Left lung (tissue), 10 donors: ENCODE results near the gene DNAJC5G. TPM values are rescaled to one million over a fixed set of nuclear protein-coding genes. Genes with fewer than 3 reads are reported as not detected.
A peak's percentile ranks its signal among the peaks of the same experiment; 100 is the strongest.

Source experiments
- ATAC-seq: fragments of 200-7000 bp; cut with Tn5 transposase; one replicate; pipeline ENCODE4 v1.9.1; 2020; ENCODE audit warnings: moderate library complexity
- DNase-seq, 4 donors: peaks; one replicate each; pipeline ENCODE4 v3.0.0-alpha.2; 2013 to 2020
- H3K27ac ChIP-seq, 2 donors: fragments of 200-600 bp; sonication (generic) in 1 of 2; one replicate each; pipeline versions ENCODE4 v1.5.0 to v1.8.0; 2020 to 2021
- H3K27me3 ChIP-seq, 2 donors: fragments of 200-600 bp; sonication (generic) in 1 of 2; one replicate each; pipeline versions ENCODE4 v1.5.0 to v1.8.0; 2020 to 2021
- H3K36me3 ChIP-seq, 2 donors: fragments of 200-600 bp; sonication (generic) in 1 of 2; one replicate each; pipeline versions ENCODE4 v1.5.0 to v1.8.0; 2020 to 2021
- H3K4me1 ChIP-seq, 2 donors: fragments of 200-600 bp; one replicate each; pipeline ENCODE4 v1.8.0; 2021
- H3K4me3 ChIP-seq, 2 donors: fragments of 200-600 bp; sonication (generic) in 1 of 2; one replicate each; pipeline versions ENCODE4 v1.5.0 to v1.8.0; 2020 to 2021; ENCODE audit warnings: mild to moderate bottlenecking in 1 of 2
- H3K9me3 ChIP-seq, 2 donors: fragments of 200-600 bp; sonication (generic) in 1 of 2; one replicate each; pipeline versions ENCODE4 v1.5.0 to v1.8.0; 2020 to 2021
- CTCF ChIP-seq, 2 donors: fragments of 200-600 bp; sonication (generic) in 1 of 2; IDR thresholded peaks; one replicate each; pipeline versions ENCODE4 v1.5.0 to v1.8.0; 2021; ENCODE audit warnings: antibody characterized with exemption in 2 of 2
- intact Hi-C, 2 donors: fragments of 100-400 bp; cut with DNase I; formaldehyde crosslinking; loops; one replicate each; pipeline versions ENCODE4 v1.11.2 to v1.14.2; 2022
- polyA plus RNA-seq, 6 donors: library from polyadenylated mRNA; unstranded; fragments of 120-200 nt; gene quantifications; one replicate each; pipeline ENCODE4 v1.2.1, GENCODE V29; 2013; ENCODE audit not compliant: insufficient read length in 6 of 6
- total RNA-seq, 2 donors: library from RNA; stranded (reverse); fragmentation: NEBNext Ultra II Directional; extraction: Animal tissue kit (Norgen Biotek cat#: 25700); gene quantifications; one replicate each; pipeline ENCODE4 v1.2.1, GENCODE V29; 2021
- donor health status: DM: no; HTN: yes; CAD: no.
- donor health status: DM: no; HTN: no; CAD: no.

Gene DNAJC5G
- total and polyA plus RNA-seq, 8 donors, result 0.19 to 0.41 (median 0.30) TPM; not detected in 2

GRCh38 chr2:27258051-27258450 lies 17.2 kb upstream of the DNAJC5G start:
- intact Hi-C loops, result no loop called here
- Histone ChIP-seq H3K36me3 (no peaks in the 10 kb centered on the region), H3K4me1 (peaks cover 8 to 13% of the 10 kb centered on the region in 2 donors), H3K4me3 (no peak overlapping the region), H3K9me3 (no peaks in the 10 kb centered on the region), H3K27ac (no peak overlapping the region), H3K27me3 (peaks cover 24 to 93% of the 10 kb centered on the region in 2 donors)
- ATAC-seq, result no peak
- TF ChIP-seq CTCF (IDR thresholded peaks at IDR 0.05), result no peak
- DNase-seq, result no peak

GRCh38 chr2:27261241-27261925 lies 13.8 kb upstream of the DNAJC5G start:
- Histone ChIP-seq H3K4me3 (no peak overlapping the region), H3K27ac (no peak overlapping the region), H3K4me1 (peaks cover 17 to 36% of the 10 kb centered on the region in 2 donors), H3K36me3 (no peaks in the 10 kb centered on the region), H3K27me3 (peaks cover 51 to 100% of the 10 kb centered on the region in 2 donors), H3K9me3 (no peaks in the 10 kb centered on the region)
- intact Hi-C loops, result no loop called here
- DNase-seq, result no peak
- no peak for ATAC-seq
- no peak for TF ChIP-seq CTCF (IDR thresholded peaks at IDR 0.05)

- TF ChIP-seq CTCF (IDR thresholded peaks at IDR 0.05), result no peak
- H3K36me3 ChIP-seq, result no peaks in the 10 kb centered on the region
- intact Hi-C loops, result no loop called here
- peak overlapping the region in 1 of 2 donors; percentile 49 for H3K4me3 ChIP-seq
- no peak overlapping the region for H3K27ac ChIP-seq
- H3K27me3 ChIP-seq, result peaks cover 51 to 100% of the 10 kb centered on the region in 2 donors
- H3K4me1 ChIP-seq, result peaks cover 17 to 36% of the 10 kb centered on the region in 2 donors
- H3K9me3 ChIP-seq, result no peaks in the 10 kb centered on the region
- no peak for DNase-seq
- no peak for ATAC-seq
Observed at GRCh38 chr2:27261926-27262298, 13.3 kb upstream of the DNAJC5G start.

GRCh38 chr2:27262379-27263286 lies 12.6 kb upstream of the DNAJC5G start, which contains the start of gene SLC30A3:
Gene SLC30A3 (minus strand): TSS chr2:27263047. CDS start chr2:27262906, 141 bp downstream.
- no peaks in the 10 kb centered on the region for H3K36me3 ChIP-seq
- ATAC-seq (peak; percentile 88), DNase-seq (peak in 3 of 4 donors; percentile 61 to 89 (median 71))
- no peak for TF ChIP-seq CTCF (IDR thresholded peaks at IDR 0.05)
- no peaks in the 10 kb centered on the region for H3K9me3 ChIP-seq
- H3K27ac ChIP-seq, result no peak within 1 kb of the TSS
- intact Hi-C loops, result no loop called here
- H3K4me1 ChIP-seq, result peaks cover 17 to 36% of the 10 kb centered on the region in 2 donors
- H3K27me3 ChIP-seq, result peaks cover 51 to 97% of the 10 kb centered on the region in 2 donors
- peak within 1 kb of the TSS; percentile 33 to 49 for H3K4me3 ChIP-seq
